Measurements from ENCODE around the gene NRARP. TPM values are rescaled to one million over a fixed set of nuclear protein-coding genes. Genes with fewer than 3 reads are reported as not detected.

The NRARP gene
- total and polyA plus RNA-seq, 4 donors, result 2.1 to 10.8 (median 5.8) TPM

GRCh38 chr9:137311171-137311985 is 9.3 kb upstream of the NRARP start:
- Histone ChIP-seq H3K27me3 (ENCODE audit: control insufficient read depth in 3 of 3, insufficient read depth in 3 of 3, low read length in 2 of 3) (peaks cover 0 to 3% (median 0%) of the 10 kb centered on the region in 3 donors), H3K27ac (ENCODE audit: low read depth in 1 of 2, low read length in 1 of 2) (no peak overlapping the region), H3K9ac (ENCODE audit: insufficient read depth in 1 of 2, low read length in 2 of 2) (no peak overlapping the region), H3K36me3 (ENCODE audit: control insufficient read depth in 4 of 4, insufficient read depth in 4 of 4, low read length in 4 of 4) (no peaks in the 10 kb centered on the region), H3K4me3 (no peak overlapping the region), H3K4me1 (ENCODE audit: control insufficient read depth in 5 of 5, insufficient read depth in 5 of 5, low read length in 5 of 5) (peaks cover 0 to 24% (median 19%) of the 10 kb centered on the region in 5 donors), H3K9me3 (ENCODE audit: control insufficient read depth in 4 of 4, insufficient read depth in 3 of 4, low read length in 3 of 4) (no peaks in the 10 kb centered on the region)
- no peak for ATAC-seq (ENCODE audit: insufficient read depth, low FRiP score)
- 70 to 84% methylated on average over 23 to 27 of the region's 27 CpGs for whole genome bisulfite sequencing, 2 donors
- no peak for TF ChIP-seq CTCF (IDR thresholded peaks at IDR 0.05; ENCODE audit: control extremely low read depth, extremely low read depth)
- no peak for DNase-seq

GRCh38 chr9:137310189-137311052 is 8.3 kb upstream of the NRARP start:
- DNase-seq (no peak), ATAC-seq (ENCODE audit: insufficient read depth, low FRiP score) (no peak)
- WGBS, 2 donors, result 81 to 85% methylated on average over 20 of the region's 20 CpGs
- no peaks in the 10 kb centered on the region for H3K36me3 ChIP-seq (ENCODE audit: control insufficient read depth in 4 of 4, insufficient read depth in 4 of 4, low read length in 4 of 4)
- no peak for TF ChIP-seq CTCF (IDR thresholded peaks at IDR 0.05; ENCODE audit: control extremely low read depth, extremely low read depth)
- peaks cover 0 to 30% (median 19%) of the 10 kb centered on the region in 5 donors for H3K4me1 ChIP-seq (ENCODE audit: control insufficient read depth in 5 of 5, insufficient read depth in 5 of 5, low read length in 5 of 5)
- no peak overlapping the region for H3K27ac ChIP-seq (ENCODE audit: low read depth in 1 of 2, low read length in 1 of 2)
- H3K27me3 ChIP-seq (ENCODE audit: control insufficient read depth in 3 of 3, insufficient read depth in 3 of 3, low read length in 2 of 3), result peaks cover 0 to 3% (median 0%) of the 10 kb centered on the region in 3 donors
- no peak overlapping the region for H3K9ac ChIP-seq (ENCODE audit: insufficient read depth in 1 of 2, low read length in 2 of 2)
- no peak overlapping the region for H3K4me3 ChIP-seq
- no peaks in the 10 kb centered on the region for H3K9me3 ChIP-seq (ENCODE audit: control insufficient read depth in 4 of 4, insufficient read depth in 3 of 4, low read length in 3 of 4)

- TF ChIP-seq CTCF (IDR thresholded peaks at IDR 0.05; ENCODE audit: control extremely low read depth, extremely low read depth), result no peak
- ATAC-seq (ENCODE audit: insufficient read depth, low FRiP score), result no peak
- Histone ChIP-seq H3K27ac (ENCODE audit: low read depth in 1 of 2, low read length in 1 of 2) (no peak overlapping the region), H3K27me3 (ENCODE audit: control insufficient read depth in 3 of 3, insufficient read depth in 3 of 3, low read length in 2 of 3) (peaks cover 0 to 3% (median 0%) of the 10 kb centered on the region in 3 donors), H3K9ac (ENCODE audit: insufficient read depth in 1 of 2, low read length in 2 of 2) (no peak overlapping the region), H3K4me3 (no peak overlapping the region), H3K36me3 (ENCODE audit: control insufficient read depth in 4 of 4, insufficient read depth in 4 of 4, low read length in 4 of 4) (no peaks in the 10 kb centered on the region), H3K4me1 (ENCODE audit: control insufficient read depth in 5 of 5, insufficient read depth in 5 of 5, low read length in 5 of 5) (peaks cover 0 to 33% (median 17%) of the 10 kb centered on the region in 5 donors), H3K9me3 (ENCODE audit: control insufficient read depth in 4 of 4, insufficient read depth in 3 of 4, low read length in 3 of 4) (no peaks in the 10 kb centered on the region)
- 88 to 94% methylated on average over 15 of the region's 15 CpGs for WGBS, 2 donors
- no peak for DNase-seq
Observed at GRCh38 chr9:137309368-137310188, 7.5 kb upstream of the NRARP start.
